Ramos (cell line): ENCODE data around the gene HLA-DRB1.
"Not testable (repeated sequence)": the region's sequence is repeated elsewhere in the genome, so short reads cannot be mapped to it uniquely, and the experiment has no call there.

Source experiments
- in situ Hi-C: fragments of 300-500 bp; cut with MboI; formaldehyde crosslinking; loops from one replicate; pipeline ENCODE4 v1.14.3; 2022; ENCODE audit warnings: low sequenced_read_pairs; ENCODE audit not compliant: unreplicated experiment

Gene HLA-DRB1

DNA sequence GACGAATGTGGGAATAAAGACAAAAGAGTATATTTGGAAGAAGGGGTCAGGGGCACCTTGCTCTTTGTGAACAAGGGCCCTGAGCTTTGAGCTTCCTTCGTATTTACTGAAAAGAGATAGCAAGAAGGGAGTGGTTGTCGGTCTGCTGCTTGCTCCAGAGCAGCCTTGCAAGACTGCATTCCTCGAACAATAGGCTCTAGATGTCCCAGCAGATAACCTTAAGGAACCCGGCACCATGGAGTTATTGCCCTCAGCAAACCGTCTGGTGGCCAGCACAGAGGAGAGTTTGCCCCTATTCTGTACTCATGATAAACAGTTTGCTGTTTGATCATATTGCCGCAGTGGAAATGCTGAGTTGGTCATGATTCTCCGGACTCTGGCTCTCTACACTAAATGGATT lies 22.7 kb downstream of the HLA-DRB1 start:
- in situ Hi-C loops: no loop called here

- in situ Hi-C loops: no loop called here
Measured at GRCh38 chr6:32565511-32565910, 24.1 kb downstream of the HLA-DRB1 start.

- in situ Hi-C loops: no loop called here
Measured at GRCh38 chr6:32562940-32563339, 26.7 kb downstream of the HLA-DRB1 start.

DNA sequence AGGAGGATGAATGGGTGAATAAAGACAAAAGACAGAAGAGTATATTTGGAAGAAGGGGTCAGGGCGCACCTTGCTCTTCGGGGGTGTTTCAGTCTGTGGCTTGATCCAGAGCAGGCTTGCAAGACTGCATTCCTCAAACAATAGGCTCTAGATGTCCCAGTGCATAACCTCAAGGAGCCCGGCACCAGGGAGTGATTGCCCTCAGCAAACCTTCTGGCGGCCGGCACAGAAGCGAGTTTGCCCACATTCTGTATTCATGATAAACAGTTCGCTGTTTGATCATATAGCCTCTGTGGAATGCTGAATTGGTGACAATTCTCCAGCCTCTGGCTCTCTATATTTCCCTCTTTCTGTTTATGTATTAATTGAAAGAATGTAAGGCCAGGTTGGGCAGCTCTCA lies 29.9 kb downstream of the HLA-DRB1 start:
- in situ Hi-C loops: no loop called here

- in situ Hi-C loops: no loop called here
Measured at GRCh38 chr6:32558426-32559057, 31.1 kb downstream of the HLA-DRB1 start.

DNA sequence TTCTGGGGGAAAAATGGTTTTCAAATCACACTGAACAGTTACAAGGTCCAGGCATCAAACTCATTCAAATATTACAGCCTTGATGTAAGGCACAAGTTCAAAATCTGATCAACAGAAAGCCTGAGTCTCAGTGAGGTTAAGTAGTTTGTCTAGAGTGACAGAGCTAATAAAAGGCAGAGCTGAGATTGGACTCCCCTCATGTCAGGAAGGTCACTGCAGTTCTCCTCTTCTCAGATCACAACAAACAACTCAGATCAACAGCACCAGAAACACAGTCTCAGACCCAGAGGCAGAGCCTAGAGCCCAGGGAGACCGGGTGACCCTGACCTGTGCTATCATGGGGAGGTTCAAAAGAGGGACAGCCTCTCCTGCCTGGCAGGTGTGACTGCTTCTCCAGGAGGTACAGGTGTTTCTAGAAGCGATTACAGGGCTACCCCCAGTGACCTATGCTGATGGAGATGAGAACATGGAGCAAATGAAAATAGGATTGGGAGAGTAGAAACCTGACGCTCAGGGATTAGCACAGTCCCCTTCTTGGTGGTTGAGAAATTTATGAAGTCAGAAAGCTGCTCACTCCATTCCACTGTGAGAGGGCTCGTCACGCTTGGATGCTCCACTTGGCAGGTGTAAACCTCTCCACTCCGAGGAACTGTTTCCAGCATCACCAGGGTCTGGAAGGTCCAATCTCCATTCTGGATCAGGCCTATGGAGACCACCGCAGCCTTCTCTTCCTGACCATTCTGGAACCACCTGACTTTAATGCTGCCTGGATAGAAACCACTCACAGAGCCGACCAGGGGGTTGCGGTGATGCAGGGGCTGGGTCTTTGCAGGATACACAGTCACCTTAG lies 35.3 kb downstream of the HLA-DRB1 start:
- in situ Hi-C loops: no loop called here

GRCh38 chr6:32553037-32553742 lies 36.5 kb downstream of the HLA-DRB1 start:
- in situ Hi-C loops: no loop called here

GRCh38 chr6:32551410-32551809 lies 38.2 kb downstream of the HLA-DRB1 start:
- in situ Hi-C loops: no loop called here

DNA sequence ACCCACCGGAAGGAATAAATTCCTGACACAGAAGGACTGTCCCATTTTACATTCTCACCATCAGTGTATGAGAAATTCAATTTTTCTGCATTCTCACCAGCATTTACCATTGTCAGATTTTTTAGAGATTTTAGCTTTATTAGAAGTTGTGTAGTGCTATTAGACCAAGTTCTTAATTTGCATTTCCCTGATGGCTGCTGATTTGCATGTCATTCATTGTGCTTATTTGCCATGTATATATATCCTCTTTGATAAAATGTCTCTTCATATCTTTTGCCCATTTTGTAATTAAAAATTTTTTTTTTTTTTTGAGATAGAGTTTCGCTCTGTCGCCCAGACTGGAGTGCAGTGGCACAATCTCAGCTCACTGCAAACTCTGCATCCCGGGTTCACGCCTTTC lies 49.8 kb downstream of the HLA-DRB1 start:
- in situ Hi-C loops: no loop called here

- in situ Hi-C loops: not testable (repeated sequence)
Measured at GRCh38 chr6:32530431-32530793, 59.2 kb downstream of the HLA-DRB1 start.

DNA sequence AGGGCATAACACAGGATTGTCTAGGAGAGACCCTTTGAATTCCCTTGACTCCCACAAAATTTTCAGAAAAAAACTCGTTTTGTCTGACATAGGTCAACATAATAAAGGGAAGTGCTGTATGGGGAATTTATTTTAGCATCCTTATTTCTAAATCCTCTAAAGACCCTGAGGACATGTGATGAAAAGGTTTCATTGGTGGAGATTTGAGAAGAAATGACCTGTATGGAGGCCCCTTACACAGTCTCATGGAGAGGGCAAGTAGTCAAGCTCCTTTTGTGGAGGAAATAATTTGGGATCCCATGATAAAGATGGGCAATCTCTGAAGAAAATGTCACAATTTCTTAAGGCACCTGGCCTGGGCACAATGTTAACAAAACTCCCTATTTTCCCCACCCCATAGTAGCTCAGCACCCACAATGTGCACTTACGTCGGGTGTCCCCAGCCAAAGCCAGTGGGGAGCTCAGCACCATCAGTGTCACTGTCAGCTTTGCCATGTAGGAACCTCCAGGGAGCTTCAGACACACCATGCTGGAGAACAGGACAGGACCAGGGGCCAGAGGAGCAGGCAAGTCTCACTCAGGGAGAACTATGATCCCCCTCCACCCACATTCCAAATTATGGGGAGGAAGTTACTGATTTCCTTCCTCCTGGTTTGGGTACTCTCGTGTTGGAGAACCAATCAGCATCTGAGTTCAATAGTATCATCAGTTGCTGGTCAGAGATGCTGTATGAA lies 59.8 kb downstream of the HLA-DRB1 start, which contains the start of gene HLA-DRB5:
Gene HLA-DRB5, minus strand, starts transcription at position 591 of the 734 bp plus-strand sequence. Its CDS starts 63 bp downstream, at position 528.
- in situ Hi-C loops: no loop called here
